Measurements from ENCODE around the gene UNC80. TPM values are rescaled to one million over a fixed set of nuclear protein-coding genes. Genes with fewer than 3 reads are reported as not detected.

UNC80 gene
- total and polyA plus RNA-seq, 2 of the 13 experiments (the other 11 are each of a cell fraction or from before 2014, with no cell fraction given), result not detected

DNA sequence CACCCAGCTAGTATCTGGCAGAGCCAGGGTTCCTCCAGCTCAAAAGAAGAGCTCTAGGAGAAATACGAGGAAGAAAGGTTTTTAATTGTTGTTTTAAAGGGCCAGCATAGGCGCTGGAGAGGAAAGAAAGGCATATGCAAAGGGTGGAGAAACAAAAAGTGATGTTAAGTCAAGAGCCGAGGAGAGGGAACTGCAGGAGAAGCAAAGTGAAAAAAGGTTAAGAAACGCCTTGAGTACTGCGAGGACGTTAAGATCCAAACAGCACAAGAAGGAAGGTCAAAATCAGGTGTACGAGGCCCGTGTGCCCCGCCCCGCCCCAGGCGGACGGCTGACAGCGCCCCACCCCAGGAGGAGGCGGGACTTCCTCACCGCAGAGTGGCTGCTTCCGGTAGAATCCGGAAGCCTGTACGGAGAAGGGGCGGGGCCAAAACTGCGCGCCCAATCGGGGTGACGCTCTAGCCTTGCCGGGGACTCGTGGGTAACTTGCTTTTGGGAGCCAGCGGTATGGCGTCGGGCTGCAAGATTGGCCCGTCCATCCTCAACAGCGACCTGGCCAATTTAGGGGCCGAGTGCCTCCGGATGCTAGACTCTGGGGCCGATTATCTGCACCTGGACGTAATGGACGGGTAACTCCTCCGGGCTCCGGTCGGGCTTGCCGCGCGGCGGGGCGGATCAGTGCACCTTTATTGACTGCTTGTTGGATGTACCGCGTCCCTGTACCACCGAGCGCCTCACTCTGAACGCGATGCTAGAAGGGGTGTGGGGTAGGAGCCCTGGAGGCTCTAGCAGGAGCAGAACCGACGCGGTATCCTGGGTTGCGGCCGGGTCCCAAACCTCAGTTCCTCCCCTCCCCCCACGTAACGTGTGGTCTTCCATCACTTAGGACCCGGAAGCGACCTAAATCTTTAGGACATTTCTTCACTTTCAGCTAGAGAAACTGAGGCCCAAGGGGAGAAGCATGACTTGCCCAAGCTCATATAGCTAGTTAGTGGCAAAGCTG lies 230.8 kb downstream of the UNC80 start, which contains the start of gene RPE (continued):
- TF ChIP-seq, protein P1, sequence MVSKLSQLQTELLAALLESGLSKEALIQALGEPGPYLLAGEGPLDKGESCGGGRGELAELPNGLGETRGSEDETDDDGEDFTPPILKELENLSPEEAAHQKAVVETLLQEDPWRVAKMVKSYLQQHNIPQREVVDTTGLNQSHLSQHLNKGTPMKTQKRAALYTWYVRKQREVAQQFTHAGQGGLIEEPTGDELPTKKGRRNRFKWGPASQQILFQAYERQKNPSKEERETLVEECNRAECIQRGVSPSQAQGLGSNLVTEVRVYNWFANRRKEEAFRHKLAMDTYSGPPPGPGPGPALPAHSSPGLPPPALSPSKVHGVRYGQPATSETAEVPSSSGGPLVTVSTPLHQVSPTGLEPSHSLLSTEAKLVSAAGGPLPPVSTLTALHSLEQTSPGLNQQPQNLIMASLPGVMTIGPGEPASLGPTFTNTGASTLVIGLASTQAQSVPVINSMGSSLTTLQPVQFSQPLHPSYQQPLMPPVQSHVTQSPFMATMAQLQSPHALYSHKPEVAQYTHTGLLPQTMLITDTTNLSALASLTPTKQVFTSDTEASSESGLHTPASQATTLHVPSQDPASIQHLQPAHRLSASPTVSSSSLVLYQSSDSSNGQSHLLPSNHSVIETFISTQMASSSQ (IDR thresholded peaks at IDR 0.05; ENCODE audit: low read depth), result no peak
- TF ChIP-seq, protein P1 (CRISPR knock-in tag; IDR thresholded peaks at IDR 0.05; ENCODE audit: borderline replicate concordance), result peak; percentile 72
- TF ChIP-seq MAZ (IDR thresholded peaks at IDR 0.05; ENCODE audit: borderline replicate concordance, low read depth, low read length), result peak; percentile 86
- peak; percentile 95 for TF ChIP-seq MAZ (CRISPR knock-in tag; IDR thresholded peaks at IDR 0.05; ENCODE audit: low read depth)
- TF ChIP-seq, protein P2, sequence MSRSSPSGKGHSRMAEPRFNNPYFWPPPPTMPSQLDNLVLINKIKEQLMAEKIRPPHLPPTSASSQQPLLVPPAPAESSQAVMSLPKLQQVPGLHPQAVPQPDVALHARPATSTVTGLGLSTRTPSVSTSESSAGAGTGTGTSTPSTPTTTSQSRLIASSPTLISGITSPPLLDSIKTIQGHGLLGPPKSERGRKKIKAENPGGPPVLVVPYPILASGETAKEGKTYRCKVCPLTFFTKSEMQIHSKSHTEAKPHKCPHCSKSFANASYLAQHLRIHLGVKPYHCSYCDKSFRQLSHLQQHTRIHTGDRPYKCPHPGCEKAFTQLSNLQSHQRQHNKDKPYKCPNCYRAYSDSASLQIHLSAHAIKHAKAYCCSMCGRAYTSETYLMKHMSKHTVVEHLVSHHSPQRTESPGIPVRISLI (CRISPR knock-in tag; IDR thresholded peaks at IDR 0.05; ENCODE audit: borderline replicate concordance), result no peak
- TF ChIP-seq ZFY (CRISPR knock-in tag; IDR thresholded peaks at IDR 0.05), result peak; percentile 75
- TF ChIP-seq HES4 (CRISPR knock-in tag; IDR thresholded peaks at IDR 0.05; ENCODE audit: borderline replicate concordance), result peak; percentile 54; the same call in 1 of the 2 replicates
- TF ChIP-seq BRCA1 (CRISPR knock-in tag; IDR thresholded peaks at IDR 0.05), result peak; percentile 83; the same call in 1 of the 2 replicates
- TF ChIP-seq, protein P3, sequence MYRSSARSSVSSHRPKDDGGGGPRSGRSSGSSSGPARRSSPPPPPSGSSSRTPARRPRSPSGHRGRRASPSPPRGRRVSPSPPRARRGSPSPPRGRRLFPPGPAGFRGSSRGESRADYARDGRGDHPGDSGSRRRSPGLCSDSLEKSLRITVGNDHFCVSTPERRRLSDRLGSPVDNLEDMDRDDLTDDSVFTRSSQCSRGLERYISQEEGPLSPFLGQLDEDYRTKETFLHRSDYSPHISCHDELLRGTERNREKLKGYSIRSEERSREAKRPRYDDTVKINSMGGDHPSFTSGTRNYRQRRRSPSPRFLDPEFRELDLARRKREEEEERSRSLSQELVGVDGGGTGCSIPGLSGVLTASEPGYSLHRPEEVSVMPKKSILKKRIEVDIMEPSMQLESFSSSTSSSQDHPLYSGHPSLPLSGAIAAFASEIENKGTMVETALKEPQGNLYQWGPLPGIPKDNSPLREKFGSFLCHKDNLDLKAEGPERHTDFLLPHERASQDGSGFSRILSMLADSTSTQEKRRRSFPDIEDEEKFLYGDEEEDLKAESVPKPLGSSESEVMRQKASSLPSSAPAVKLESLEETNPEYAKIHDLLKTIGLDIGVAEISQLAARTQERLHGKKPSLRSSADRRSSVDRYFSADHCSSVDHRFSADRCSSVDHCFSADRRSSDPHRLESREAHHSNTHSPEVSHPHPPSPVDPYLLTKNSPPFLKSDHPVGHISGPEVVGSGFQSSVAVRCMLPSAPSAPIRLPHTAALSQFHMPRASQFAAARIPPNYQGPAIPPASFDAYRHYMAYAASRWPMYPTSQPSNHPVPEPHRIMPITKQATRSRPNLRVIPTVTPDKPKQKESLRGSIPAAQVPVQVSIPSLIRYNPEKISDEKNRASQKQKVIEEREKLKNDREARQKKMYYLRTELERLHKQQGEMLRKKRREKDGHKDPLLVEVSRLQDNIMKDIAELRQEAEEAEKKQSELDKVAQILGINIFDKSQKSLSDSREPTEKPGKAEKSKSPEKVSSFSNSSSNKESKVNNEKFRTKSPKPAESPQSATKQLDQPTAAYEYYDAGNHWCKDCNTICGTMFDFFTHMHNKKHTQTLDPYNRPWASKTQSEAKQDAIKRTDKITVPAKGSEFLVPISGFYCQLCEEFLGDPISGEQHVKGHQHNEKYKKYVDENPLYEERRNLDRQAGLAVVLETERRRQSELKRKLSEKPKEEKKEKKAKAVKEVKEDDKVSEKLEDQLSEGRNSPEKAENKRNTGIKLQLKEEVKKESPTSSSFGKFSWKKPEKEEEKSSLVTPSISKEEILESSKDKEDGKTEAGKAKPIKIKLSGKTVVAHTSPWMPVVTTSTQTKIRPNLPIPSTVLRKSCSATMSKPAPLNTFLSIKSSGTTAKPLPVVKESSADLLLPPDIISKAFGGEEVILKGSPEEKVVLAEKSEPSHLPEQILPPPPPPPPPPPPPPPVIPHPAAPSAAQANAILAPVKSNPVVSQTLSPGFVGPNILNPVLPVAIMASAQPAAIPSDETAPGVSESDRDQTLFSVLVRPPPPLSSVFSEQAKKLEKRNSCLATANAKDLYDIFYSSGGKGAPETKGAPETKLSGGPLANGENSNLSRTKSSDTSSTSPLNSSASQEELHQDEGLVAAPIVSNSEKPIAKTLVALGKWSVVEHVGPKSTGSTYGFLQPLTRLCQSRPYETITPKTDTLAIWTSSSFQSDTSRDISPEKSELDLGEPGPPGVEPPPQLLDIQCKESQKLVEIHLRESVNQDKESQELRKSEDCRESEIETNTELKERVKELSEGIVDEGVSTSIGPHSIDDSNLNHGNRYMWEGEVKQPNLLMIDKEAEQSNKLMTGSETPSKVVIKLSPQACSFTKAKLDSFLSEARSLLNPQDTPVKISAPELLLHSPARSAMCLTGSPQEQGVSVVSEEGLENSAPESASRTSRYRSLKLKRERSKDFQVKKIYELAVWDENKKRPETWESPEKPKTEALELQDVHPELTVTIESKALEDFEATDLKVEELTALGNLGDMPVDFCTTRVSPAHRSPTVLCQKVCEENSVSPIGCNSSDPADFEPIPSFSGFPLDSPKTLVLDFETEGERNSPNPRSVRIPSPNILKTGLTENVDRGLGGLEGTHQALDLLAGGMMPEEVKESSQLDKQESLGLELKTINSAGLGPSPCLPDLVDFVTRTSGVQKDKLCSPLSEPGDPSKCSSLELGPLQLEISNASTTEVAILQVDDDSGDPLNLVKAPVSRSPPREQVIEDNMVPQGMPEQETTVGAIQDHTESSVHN (CRISPR knock-in tag; IDR thresholded peaks at IDR 0.05), result no peak
- no peak for TF ChIP-seq ZNF83 (CRISPR knock-in tag; IDR thresholded peaks at IDR 0.05; ENCODE audit: borderline replicate concordance)
- no peak for TF ChIP-seq HOXA7 (CRISPR knock-in tag; IDR thresholded peaks at IDR 0.05)
- TF ChIP-seq BHLHE40 (IDR thresholded peaks at IDR 0.05; ENCODE audit: low read length), result no peak
- no peak for TF ChIP-seq ZNF678 (CRISPR knock-in tag; IDR thresholded peaks at IDR 0.05)
- TF ChIP-seq FOXC1 (CRISPR knock-in tag; IDR thresholded peaks at IDR 0.05; ENCODE audit: borderline replicate concordance), result peak; percentile 57; the same call in 1 of the 2 replicates
- no peak; the same call in 1 of the 2 replicates for TF ChIP-seq ZKSCAN1 (IDR thresholded peaks at IDR 0.05; ENCODE audit: low read length)
